DMS79 (cell line): ENCODE results near the gene KSR1.

Experiments used
- DNase-seq: peaks from one replicate; lab custom pipeline; 2025; lab: John Stamatoyannopoulos, UW

The KSR1 gene

GRCh38 chr17:27535178-27535928 is 79.1 kb downstream of the KSR1 start:
- DNase-seq = no peak

- no peak for DNase-seq
These were observed 79.7 kb downstream of the KSR1 start for GRCh38 chr17:27535975-27536374.

- DNase-seq = no peak
These were observed 80.5 kb downstream of the KSR1 start for GRCh38 chr17:27536781-27537180.

DNA sequence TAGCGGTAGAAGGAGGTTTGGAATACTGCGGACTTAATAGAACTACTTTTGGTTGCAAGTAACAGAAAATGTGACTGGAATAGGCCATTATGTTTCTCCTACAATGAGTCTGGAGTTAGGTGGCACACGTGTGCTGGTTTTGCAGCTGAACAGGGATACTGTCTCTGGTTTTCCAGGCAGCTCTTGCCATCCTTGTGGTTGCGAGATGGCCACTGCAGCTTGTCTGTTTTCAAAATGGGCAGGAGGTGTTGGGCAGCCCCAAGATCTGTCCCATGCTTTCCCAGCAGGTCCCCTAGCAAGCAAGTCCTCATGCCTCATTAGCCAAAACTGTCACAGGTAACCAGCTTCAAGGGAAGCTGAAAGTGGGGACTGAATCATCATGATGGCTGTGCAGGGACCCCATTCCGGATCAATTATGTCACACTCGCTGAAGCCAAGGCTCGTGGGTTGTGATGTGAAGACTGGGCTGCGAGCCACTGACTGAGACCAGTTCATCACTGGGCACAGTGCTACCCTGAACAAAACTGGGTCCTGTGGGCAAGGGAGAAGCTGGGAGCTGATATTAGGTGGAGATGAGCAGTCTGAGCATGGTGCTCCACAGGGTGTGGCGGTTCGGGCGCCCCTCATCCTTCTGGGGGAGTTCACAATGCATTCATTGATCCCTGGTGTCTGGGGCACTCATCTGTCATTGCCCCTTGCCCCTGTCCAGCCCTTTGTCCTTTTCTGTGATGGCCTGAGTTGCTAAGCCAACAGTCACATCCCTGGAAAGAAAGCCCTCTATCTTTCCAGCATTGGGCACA is 82.1 kb downstream of the KSR1 start:
- DNase-seq = no peak

DNA sequence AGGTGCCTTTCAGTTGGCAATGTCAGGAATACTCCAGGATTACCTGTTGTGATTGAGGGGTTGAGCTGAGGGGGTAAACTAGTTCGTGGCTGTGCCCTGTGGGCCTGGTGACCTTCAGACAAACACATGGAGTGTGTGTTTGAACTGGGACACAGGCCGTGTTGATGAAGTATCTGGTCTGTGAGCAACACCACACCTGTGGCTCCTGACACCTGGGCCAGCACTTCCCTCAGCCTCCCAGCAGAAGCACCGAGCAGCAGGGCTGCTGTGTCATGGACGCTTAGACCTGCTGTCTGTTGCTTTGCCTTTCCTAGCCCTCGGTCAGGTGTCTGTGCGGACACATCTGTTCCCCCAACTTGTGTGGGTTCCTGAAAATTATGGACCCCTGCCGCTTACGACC is 82.9 kb downstream of the KSR1 start:
- DNase-seq = no peak

DNA sequence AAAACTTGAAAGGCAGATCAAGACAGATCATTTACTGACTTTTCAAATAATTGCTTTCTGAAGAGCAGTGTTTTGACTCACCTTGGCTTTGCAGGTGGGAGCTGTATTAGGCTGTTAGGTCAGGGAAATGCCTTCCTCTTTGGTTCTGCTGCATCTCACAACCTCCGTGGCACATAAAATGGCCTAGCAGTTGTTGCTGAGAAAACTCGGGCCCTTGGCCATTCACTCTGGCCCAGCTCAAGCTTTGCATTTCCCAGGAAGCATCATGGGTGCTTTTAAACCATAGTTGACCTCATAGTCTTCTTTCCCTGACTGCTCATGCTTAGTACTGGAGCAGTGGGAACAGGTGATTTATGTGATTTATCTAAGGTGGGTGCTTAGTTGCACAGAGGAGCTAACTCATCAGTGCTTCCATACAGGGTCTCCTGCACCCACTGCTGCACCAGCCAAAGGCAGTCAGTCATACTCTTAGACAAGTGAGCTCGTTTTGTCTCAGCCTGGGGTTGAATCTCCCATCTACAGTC is 83.6 kb downstream of the KSR1 start:
- no peak for DNase-seq

- no peak for DNase-seq
These were observed 84.3 kb downstream of the KSR1 start for GRCh38 chr17:27540318-27541101.

- no peak for DNase-seq
These were observed 85.2 kb downstream of the KSR1 start for GRCh38 chr17:27541301-27542023.

DNA sequence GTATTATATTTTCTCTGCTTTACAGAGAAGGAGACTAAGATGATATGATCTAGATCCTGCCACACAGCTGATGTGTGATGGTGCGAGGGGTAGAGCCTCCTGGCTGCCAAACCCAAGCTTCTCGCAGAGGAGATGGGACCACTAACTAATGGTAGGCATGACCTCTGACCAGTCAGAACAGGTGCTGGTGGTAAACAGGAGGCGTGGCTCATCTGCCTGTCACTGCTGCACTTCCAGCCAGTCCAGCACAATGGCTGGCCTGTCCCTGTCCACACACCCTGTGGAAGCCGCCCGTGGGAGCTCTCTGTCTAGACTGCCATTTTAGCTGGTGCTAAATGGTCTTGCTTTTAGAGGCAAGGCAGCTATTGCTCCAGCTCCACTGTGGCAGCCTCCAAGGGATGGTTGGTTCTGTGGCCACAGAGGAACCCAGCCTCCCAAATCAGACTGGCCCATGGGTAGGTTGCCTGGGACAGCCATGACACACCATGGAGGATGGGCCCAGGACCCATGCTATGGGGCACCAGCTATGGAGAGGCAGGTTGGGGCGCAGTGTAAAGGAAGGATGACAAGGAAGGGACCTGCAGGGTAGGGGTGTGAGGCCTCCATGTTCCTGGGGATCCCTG is 86.7 kb downstream of the KSR1 start:
- DNase-seq = no peak

GRCh38 chr17:27543464-27543856 is 87.2 kb downstream of the KSR1 start:
- no peak for DNase-seq

DNA sequence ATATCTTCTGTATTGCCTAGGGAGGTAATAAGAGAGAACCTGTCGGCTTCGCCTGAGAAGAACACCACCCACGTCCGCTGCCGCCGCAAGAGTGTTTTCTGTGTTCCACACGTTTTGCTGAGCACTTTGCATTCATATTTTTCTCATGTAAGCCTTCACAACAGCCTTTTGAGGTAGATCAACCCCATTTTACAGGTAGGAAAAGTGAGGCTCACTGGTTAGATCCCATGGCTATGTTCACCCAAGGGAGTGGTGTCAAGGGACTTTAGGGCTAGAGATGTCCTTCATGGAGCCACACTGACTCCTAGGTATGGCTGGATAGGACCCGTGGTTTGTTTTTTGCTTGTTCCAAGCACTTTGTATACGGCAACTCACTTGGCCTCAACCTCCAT is 87.7 kb downstream of the KSR1 start:
- no peak for DNase-seq

DNA sequence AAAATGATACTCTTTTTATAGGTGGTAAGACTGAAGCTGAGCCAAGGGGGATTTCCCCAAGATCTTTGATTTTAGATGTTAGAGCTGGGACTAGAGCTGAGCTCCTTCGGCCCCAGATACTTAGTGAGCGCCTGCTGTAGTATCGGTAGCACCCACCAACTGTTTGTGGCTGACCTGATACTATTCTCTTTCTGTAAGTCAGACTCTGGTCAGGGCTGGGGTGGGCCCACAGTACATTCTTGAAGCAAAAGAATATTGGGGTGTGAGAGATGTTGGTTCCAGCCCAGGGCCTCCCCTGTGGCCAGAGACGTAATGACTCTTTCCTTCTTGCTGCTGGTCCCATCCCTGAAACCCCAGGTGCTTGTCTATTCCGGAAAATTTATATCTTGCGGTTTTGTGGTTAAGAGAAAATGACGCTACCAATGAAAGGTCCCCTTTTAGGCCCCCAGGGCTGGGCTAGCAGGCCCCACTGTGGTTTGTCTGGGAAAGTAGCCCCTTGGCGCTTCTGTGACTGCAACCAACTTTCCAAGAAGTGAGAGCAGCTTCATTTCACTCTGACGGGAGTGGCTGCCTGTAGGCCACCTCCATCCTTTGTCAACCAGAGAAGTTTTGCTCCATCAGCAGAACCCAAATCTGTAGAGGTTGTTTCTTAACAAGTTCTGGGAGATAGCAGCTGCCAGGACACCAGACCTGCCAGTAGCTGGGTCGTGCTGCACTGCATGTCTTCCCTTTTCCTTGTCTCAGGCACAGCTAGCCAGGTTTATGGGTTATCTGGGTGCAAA is 88.3 kb downstream of the KSR1 start:
- no peak for DNase-seq

- peak; percentile 69 for DNase-seq
These were observed 89.4 kb downstream of the KSR1 start for GRCh38 chr17:27545562-27546229.

- DNase-seq = no peak
These were observed 90.5 kb downstream of the KSR1 start for GRCh38 chr17:27546624-27547300.

DNA sequence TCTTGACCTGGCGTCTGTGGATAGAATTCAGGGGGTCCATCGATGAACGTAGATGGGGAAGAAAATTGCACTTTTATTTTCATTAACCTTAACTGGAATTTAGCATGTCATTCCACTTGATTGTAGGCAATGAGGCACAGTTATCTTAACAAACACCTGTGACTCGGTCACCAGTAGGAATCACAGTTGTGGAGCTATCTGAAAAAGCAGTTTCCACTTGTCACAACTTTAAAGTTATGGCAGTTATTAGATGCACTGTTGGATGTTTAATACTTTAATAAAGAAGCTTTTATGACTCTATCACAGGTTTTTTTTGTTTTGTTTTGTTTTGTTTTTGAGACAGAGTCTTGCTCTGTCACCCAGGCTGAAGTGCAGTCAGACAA is 91.0 kb downstream of the KSR1 start:
- no peak for DNase-seq

GRCh38 chr17:27548369-27548768 is 92.1 kb downstream of the KSR1 start:
- no peak for DNase-seq

DNA sequence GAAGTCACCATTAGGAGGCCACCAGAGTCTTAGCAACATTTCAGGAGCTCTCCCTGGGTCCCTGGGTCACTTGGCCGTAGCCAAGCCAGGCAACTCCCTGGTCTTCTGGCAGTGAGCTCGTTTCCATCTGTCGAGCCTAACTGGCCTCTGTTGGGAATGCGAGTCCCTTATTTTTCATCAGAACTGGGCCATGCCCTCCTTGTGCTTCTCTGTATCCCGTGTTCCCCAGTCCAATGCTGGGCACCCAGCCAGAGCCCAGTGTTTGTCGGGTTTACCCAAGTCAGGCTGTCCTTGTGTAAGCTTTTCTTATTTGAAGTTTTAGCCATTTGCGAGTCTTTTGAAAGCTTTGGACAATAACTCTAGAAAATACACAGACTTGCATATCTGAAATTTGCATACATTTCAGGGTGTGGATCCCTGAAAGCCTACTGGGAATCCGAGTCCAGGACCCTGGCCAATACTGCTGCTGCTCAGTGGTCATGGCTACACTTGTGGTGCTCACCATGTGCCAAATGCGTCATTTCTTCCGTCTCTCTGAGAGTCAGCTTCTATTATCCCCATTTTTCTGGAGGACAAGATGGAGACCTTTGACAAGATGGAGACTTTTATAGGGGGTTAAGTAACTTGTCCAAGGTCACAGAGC is 93.1 kb downstream of the KSR1 start:
- no peak for DNase-seq

DNA sequence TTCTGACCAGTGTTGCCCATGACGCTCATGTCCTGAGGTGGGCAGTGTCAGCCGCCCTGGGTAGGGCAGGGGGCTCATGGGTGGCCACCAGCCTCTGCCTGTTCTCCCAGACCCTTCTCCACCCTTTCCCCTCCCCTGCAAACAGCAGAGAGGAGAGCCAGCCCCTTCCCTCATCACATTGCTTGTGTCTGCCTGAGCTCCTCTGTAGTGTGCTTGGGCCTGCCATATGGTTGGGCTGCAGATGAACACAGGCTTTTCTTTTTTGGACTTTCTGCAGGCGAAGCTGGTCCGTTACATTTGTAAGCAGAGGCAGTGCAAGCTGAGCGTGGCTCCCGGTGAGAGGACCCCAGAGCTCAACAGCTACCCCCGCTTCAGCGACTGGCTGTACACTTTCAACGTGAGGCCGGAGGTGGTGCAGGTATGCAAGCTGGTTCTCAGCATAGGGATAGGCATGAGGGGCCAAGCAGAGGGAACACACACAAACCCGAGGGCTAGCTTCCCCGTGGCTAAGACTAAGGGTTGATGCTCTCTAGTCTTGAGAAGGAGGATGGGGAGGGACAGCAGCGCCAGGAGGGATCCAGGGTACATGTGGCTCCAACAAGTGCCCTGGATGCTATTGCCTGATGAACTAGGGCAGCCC is 94.2 kb downstream of the KSR1 start:
- DNase-seq = no peak
